H1 (cell line): Measurements from ENCODE around the gene IGSF5. TPM values are rescaled to one million over a fixed set of nuclear protein-coding genes. Genes with fewer than 3 reads are reported as not detected.

Experiments used
- CTCF ChIA-PET: fragments of 300-600 bp; sonication (Branson Sonifier 250); formaldehyde crosslinking; loops from one replicate; lab custom pipeline; 2021; ENCODE audit not compliant: partially characterized antibody; lab: Charles Lee
- POLR2A ChIA-PET: fragments of 300-600 bp; sonication (Branson Sonifier 250); formaldehyde crosslinking; loops from one replicate; lab custom pipeline; 2021; ENCODE audit warnings: inconsistent platforms; ENCODE audit not compliant: partially characterized antibody; lab: Charles Lee
- DNase-seq, 2 experiments: peaks; one replicate each; pipeline versions ENCODE4 v3.0.0 to v3.0.0-alpha.2; 2010 to 2022; ENCODE audit warnings: low spot score in 2 of 2, low read depth in 1 of 2, mixed read lengths in 1 of 2
- FAIRE-seq: peaks from 2 replicates; lab custom pipeline; 2011; peaks lifted over from hg19 to GRCh38; lab: Jason Lieb, UNC
- H2AFZ ChIP-seq: 2 replicates; pipeline ENCODE4 v1.8.1; 2012; ENCODE audit warnings: low read length, inconsistent platforms
- H2AK5ac ChIP-seq: 2 replicates; pipeline ENCODE4 v1.6.1; 2013; ENCODE audit warnings: low read depth, low read length
- H2BK120ac ChIP-seq: replicated peaks from 2 replicates; pipeline ENCODE3; 2013; ENCODE audit warnings: low read depth, low read length, inconsistent platforms
- H2BK12ac ChIP-seq: 2 replicates; pipeline ENCODE4 v1.6.1; 2013; ENCODE audit warnings: low read depth, low read length
- H2BK15ac ChIP-seq: 2 replicates; pipeline ENCODE4 v1.6.1; 2013; ENCODE audit warnings: low read length
- H2BK20ac ChIP-seq: 2 replicates; pipeline ENCODE4 v1.6.1; 2013; ENCODE audit warnings: low read length
- H2BK5ac ChIP-seq: 2 replicates; pipeline ENCODE4 v1.6.1; 2013; ENCODE audit warnings: low read depth, low read length
- H3K14ac ChIP-seq: 2 replicates; pipeline ENCODE4 v1.6.1; 2013; ENCODE audit warnings: inconsistent platforms; ENCODE audit not compliant: insufficient read length
- H3K18ac ChIP-seq: 2 replicates; pipeline ENCODE4 v1.6.1; 2013; ENCODE audit warnings: low read length; ENCODE audit errors: extremely low read depth
- H3K23ac ChIP-seq: 2 replicates; pipeline ENCODE4 v1.6.1; 2013; ENCODE audit warnings: inconsistent platforms; ENCODE audit not compliant: insufficient read length
- H3K23me2 ChIP-seq: 2 replicates; pipeline ENCODE4 v1.6.1; 2013; ENCODE audit warnings: low read depth, low read length
- H3K27ac ChIP-seq: 2 replicates; pipeline ENCODE4 v1.6.1; 2011; ENCODE audit warnings: low read depth, low read length, inconsistent platforms
- H3K27me3 ChIP-seq, 4 experiments: replicated peaks in 1 of 4; 1 replicate in 1 of 4; 2 replicates in 3 of 4; pipeline versions ENCODE4 v1.6.1 to v1.8.1; 2011 to 2013; ENCODE audit warnings: low read length in 3 of 4, mild to moderate bottlenecking in 3 of 4, inconsistent platforms in 2 of 4, mixed read lengths in 2 of 4, moderate library complexity in 1 of 4; ENCODE audit not compliant: control insufficient read depth in 3 of 4, insufficient read depth in 3 of 4; ENCODE audit errors: extremely low read depth in 1 of 4
- H3K36me3 ChIP-seq, 4 experiments: 2 replicates each; pipeline versions ENCODE4 v1.6.1 to v1.8.1; 2011 to 2013; ENCODE audit warnings: mild to moderate bottlenecking in 4 of 4, low read length in 3 of 4, moderate library complexity in 2 of 4, control low read depth in 1 of 4, inconsistent platforms in 1 of 4; ENCODE audit not compliant: insufficient read depth in 4 of 4, control insufficient read depth in 2 of 4
- H3K4ac ChIP-seq: replicated peaks from 2 replicates; pipeline ENCODE3; 2013; ENCODE audit warnings: low read length, low read depth, mixed read lengths, inconsistent platforms; ENCODE audit not compliant: insufficient read length
- H3K4me1 ChIP-seq, 4 experiments: replicated peaks in 1 of 4; 1 replicate in 1 of 4; 2 replicates in 3 of 4; pipeline versions ENCODE4 v1.6.1 to v1.8.1; 2011 to 2013; ENCODE audit warnings: low read length in 3 of 4, inconsistent platforms in 2 of 4, mixed read lengths in 1 of 4; ENCODE audit not compliant: insufficient read depth in 4 of 4, control insufficient read depth in 3 of 4
- H3K4me2 ChIP-seq, 2 experiments: 2 replicates each; pipeline versions ENCODE4 v1.6.1 to v1.8.1; 2011 to 2013; ENCODE audit warnings: low read depth in 2 of 2, low read length in 2 of 2, control low read depth in 1 of 2, inconsistent platforms in 1 of 2, mild to moderate bottlenecking in 1 of 2; ENCODE audit not compliant: insufficient read depth in 1 of 2
- H3K4me3 ChIP-seq, 4 experiments: fragments of 200-600, 300-600 bp in 1 of 4; sonication (generic), shearing (Covaris generic), sonication (Bioruptor Twin) in 1 of 4; 2 replicates each; pipeline versions ENCODE4 v1.5.1 to v1.8.1; 2011 to 2016; ENCODE audit warnings: low read length in 4 of 4, low read depth in 3 of 4, control low read depth in 2 of 4, inconsistent platforms in 2 of 4, mild to moderate bottlenecking in 2 of 4, mixed read lengths in 1 of 4, moderate library complexity in 1 of 4; ENCODE audit not compliant: insufficient read depth in 2 of 4; ENCODE audit errors: extremely low read depth in 1 of 4
- H3K56ac ChIP-seq: replicated peaks from 2 replicates; pipeline ENCODE3; 2013; ENCODE audit warnings: low read depth, mild to moderate bottlenecking, mixed read lengths, low read length, inconsistent platforms; ENCODE audit not compliant: insufficient read length
- H3K79me1 ChIP-seq: 2 replicates; pipeline ENCODE4 v1.6.1; 2013; ENCODE audit warnings: low read depth, low read length, control low read depth
- H3K79me2 ChIP-seq, 2 experiments: 2 replicates each; pipeline versions ENCODE4 v1.6.1 to v1.8.1; 2012 to 2013; ENCODE audit warnings: low read length in 2 of 2, mild to moderate bottlenecking in 2 of 2, inconsistent platforms in 1 of 2; ENCODE audit not compliant: insufficient read depth in 2 of 2, control insufficient read depth in 1 of 2
- H3K9ac ChIP-seq, 4 experiments: replicated peaks in 1 of 4; 1 replicate in 1 of 4; 2 replicates in 3 of 4; pipeline versions ENCODE4 v1.6.1 to v1.8.1; 2011 to 2013; ENCODE audit warnings: low read depth in 3 of 4, low read length in 3 of 4, control low read depth in 2 of 4, mild to moderate bottlenecking in 2 of 4, moderate library complexity in 2 of 4, inconsistent platforms in 1 of 4; ENCODE audit errors: extremely low read depth in 1 of 4
- H3K9me3 ChIP-seq, 2 experiments: 2 replicates each; pipeline versions ENCODE4 v1.6.1 to v1.8.1; 2012 to 2013; ENCODE audit warnings: mild to moderate bottlenecking in 2 of 2, moderate library complexity in 2 of 2, control low read depth in 1 of 2, inconsistent platforms in 1 of 2, low read depth in 1 of 2, low read length in 1 of 2, mixed read lengths in 1 of 2; ENCODE audit not compliant: insufficient read depth in 2 of 2
- H4K20me1 ChIP-seq, 2 experiments: replicated peaks in 1 of 2; 2 replicates each; pipeline versions ENCODE3 to v1.8.1; 2011 to 2013; ENCODE audit warnings: inconsistent platforms in 2 of 2, low read length in 2 of 2, mild to moderate bottlenecking in 1 of 2; ENCODE audit not compliant: insufficient read depth in 2 of 2, control insufficient read depth in 1 of 2
- H4K5ac ChIP-seq: 2 replicates; pipeline ENCODE4 v1.6.1; 2013; ENCODE audit warnings: low read length, low read depth, mixed read lengths, inconsistent platforms; ENCODE audit not compliant: insufficient read length
- H4K8ac ChIP-seq: 2 replicates; pipeline ENCODE4 v1.8.0; 2013; ENCODE audit warnings: mild to moderate bottlenecking, moderate library complexity, low read length, inconsistent platforms; ENCODE audit not compliant: insufficient read depth; ENCODE audit errors: extremely low read depth
- H4K91ac ChIP-seq: replicated peaks from 2 replicates; pipeline ENCODE3; 2013; ENCODE audit warnings: low read length, mixed read lengths, inconsistent platforms; ENCODE audit not compliant: insufficient read length
- EP300 ChIP-seq, 2 experiments: IDR thresholded peaks; 1 replicate in 1 of 2; 2 replicates in 1 of 2; pipeline ENCODE4 v1.6.1; 2011 to 2012; ENCODE audit warnings: low read depth in 2 of 2, low read length in 2 of 2, mild to moderate bottlenecking in 2 of 2, borderline replicate concordance in 1 of 2, inconsistent platforms in 1 of 2, moderate library complexity in 1 of 2
- KDM5A ChIP-seq: fragments of 200-600 bp; IDR thresholded peaks from 2 replicates; pipeline ENCODE4 v1.7.1; 2012; ENCODE audit warnings: mild to moderate bottlenecking, low read length, inconsistent platforms, mixed read lengths
- MAFK ChIP-seq: IDR thresholded peaks from 2 replicates; pipeline ENCODE4 v1.6.1; 2012; ENCODE audit warnings: low read depth, mild to moderate bottlenecking, improper control_type of control experiment, low read length
- SAP30 ChIP-seq: fragments of 300-600 bp; sonication (generic); IDR thresholded peaks from 2 replicates; pipeline ENCODE4 v1.7.1; 2012; ENCODE audit warnings: low read length, moderate library complexity, mild to moderate bottlenecking, inconsistent platforms; ENCODE audit not compliant: insufficient read depth, insufficient replicate concordance
- SP2 ChIP-seq: IDR thresholded peaks from 2 replicates; pipeline ENCODE4 v1.6.1; 2012; ENCODE audit warnings: mild to moderate bottlenecking, low read length, inconsistent platforms
- WGBS, 2 experiments: shearing (Covaris generic) in 1 of 2; methylation state at CpG; one replicate each; pipeline versions ENCODE4 v1.1.6 to v1.1.7; 2013 to 2015; ENCODE audit warnings: low lambda C conversion rate in 2 of 2, mixed read lengths in 2 of 2, inconsistent platforms in 1 of 2, low coverage in 1 of 2, missing lambda C conversion rate in 1 of 2; ENCODE audit not compliant: insufficient replicate concordance in 2 of 2, insufficient coverage in 1 of 2, insufficient read length in 1 of 2; ENCODE audit errors: extremely low coverage in 1 of 2, missing lambda C conversion rate in 1 of 2; 5-methylcytosine and 5-hydroxymethylcytosine counted together
- polyA plus RNA-seq, 7 experiments: library from polyadenylated mRNA; depleted of rRNA in 3 of 7; stranded (reverse) in 5 of 7; unstranded in 2 of 7; fragments of >200 nt in 5 of 7; fragments of 200-250 nt in 2 of 7; gene quantifications; 1 replicate in 5 of 7; 2 replicates in 1 of 7; 4 replicates in 1 of 7; pipeline versions ENCODE4 v1.2.1 to v1.2.3, GENCODE V29; 2011 to 2013; ENCODE audit warnings: missing spikeins in 2 of 7, mixed read lengths in 2 of 7
- total RNA-seq: library from RNA; stranded (reverse); fragmentation: NEBNext Ultra II Directional; extraction: Animal tissue kit (Norgen Biotek cat#: 25700); gene quantifications from 2 replicates; pipeline ENCODE4 v1.2.1, GENCODE V29; 2021
- TF ChIP-seq, protein P1 (sequence below), 3 experiments: IDR thresholded peaks; 1 replicate in 2 of 3; 2 replicates in 1 of 3; pipeline versions ENCODE4 v1.5.1 to v1.6.1; 2011; ENCODE audit warnings: low read length in 3 of 3, mild to moderate bottlenecking in 3 of 3, inconsistent platforms in 2 of 3, low read depth in 1 of 3, moderate library complexity in 1 of 3; ENCODE audit not compliant: insufficient read depth in 1 of 3; ENCODE audit errors: control extremely low read depth in 1 of 3

IGSF5 gene
- total and polyA plus RNA-seq, 2 of the 8 experiments (the other 6 are each of a cell fraction or from before 2014, with no cell fraction given), result 4.4 to 5.4 TPM

DNA sequence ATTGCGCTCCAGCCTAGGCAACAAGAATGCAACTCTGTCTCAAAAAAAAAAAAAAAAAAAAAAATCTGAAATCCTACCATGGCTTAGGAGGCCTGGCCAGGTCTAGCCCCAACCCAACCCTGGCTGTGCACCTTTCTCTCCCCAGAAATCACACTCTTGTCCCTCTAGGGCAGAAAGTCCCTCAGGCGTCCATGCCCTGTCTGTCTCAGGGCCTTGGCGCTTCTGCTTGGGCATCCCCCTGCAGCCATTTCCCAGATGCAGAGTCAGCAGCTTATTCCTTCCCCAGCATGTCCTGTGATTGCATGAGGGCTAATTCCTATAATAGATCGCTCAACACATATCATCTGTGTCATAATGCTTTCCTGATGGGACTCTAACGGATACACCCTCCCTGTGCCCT, 65.0 kb downstream of the IGSF5 start:
- 83% methylated on average over 5 of the region's 5 CpGs; no CpG with 5 or more reads in 1 of the 2 experiments for WGBS, 2 experiments
- Histone ChIP-seq H2BK5ac (no peak overlapping the region), H3K4me3 (no peak overlapping the region), H4K91ac (no peak overlapping the region)
- TF ChIP-seq EP300 (IDR thresholded peaks at IDR 0.05; ENCODE audit: borderline replicate concordance in 1 of 2, low read depth in 2 of 2, low read length in 2 of 2), result no peak
- TF ChIP-seq SP2, result no peak
- no peak for TF ChIP-seq SAP30
- TF ChIP-seq, protein P1, sequence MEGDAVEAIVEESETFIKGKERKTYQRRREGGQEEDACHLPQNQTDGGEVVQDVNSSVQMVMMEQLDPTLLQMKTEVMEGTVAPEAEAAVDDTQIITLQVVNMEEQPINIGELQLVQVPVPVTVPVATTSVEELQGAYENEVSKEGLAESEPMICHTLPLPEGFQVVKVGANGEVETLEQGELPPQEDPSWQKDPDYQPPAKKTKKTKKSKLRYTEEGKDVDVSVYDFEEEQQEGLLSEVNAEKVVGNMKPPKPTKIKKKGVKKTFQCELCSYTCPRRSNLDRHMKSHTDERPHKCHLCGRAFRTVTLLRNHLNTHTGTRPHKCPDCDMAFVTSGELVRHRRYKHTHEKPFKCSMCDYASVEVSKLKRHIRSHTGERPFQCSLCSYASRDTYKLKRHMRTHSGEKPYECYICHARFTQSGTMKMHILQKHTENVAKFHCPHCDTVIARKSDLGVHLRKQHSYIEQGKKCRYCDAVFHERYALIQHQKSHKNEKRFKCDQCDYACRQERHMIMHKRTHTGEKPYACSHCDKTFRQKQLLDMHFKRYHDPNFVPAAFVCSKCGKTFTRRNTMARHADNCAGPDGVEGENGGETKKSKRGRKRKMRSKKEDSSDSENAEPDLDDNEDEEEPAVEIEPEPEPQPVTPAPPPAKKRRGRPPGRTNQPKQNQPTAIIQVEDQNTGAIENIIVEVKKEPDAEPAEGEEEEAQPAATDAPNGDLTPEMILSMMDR (IDR thresholded peaks at IDR 0.05; ENCODE audit: control extremely low read depth in 1 of 3, insufficient read depth in 1 of 3, low read depth in 1 of 3, low read length in 3 of 3), result no peak
- TF ChIP-seq KDM5A, result no peak
- no peak for TF ChIP-seq MAFK
- TF ChIP-seq, all 59 proteins: peak for 0
- H3K4me2 ChIP-seq, result no peak overlapping the region
- H3K79me1 ChIP-seq, result no peaks in the 10 kb centered on the region
- H4K8ac ChIP-seq, result no peak overlapping the region
- no peak overlapping the region for H4K5ac ChIP-seq
- H3K18ac ChIP-seq, result no peak overlapping the region
- H3K23ac ChIP-seq, result no peak overlapping the region
- FAIRE-seq (no peak), DNase-seq (no peak)
- no peak overlapping the region for H3K9ac ChIP-seq
- H2AFZ ChIP-seq, result no peak overlapping the region
- POLR2A ChIA-PET, result no interaction called here
- no peaks in the 10 kb centered on the region for H4K20me1 ChIP-seq
- H2BK12ac ChIP-seq, result no peak overlapping the region
- H3K4ac ChIP-seq, result no peak overlapping the region
- no peaks in the 10 kb centered on the region for H3K27me3 ChIP-seq
- CTCF ChIA-PET, result interaction anchor here (0.6 kb wide), 1 partner anchor 331 kb away, joined by 3 read pairs; no protein-coding TSS in a partner anchor
- H3K56ac ChIP-seq, result no peak overlapping the region
- no peak overlapping the region for H3K27ac ChIP-seq
- no peaks in the 10 kb centered on the region for H3K79me2 ChIP-seq
- H2BK20ac ChIP-seq, result no peak overlapping the region
- no peaks in the 10 kb centered on the region for H3K4me1 ChIP-seq
- H3K14ac ChIP-seq, result no peak overlapping the region
- H2BK120ac ChIP-seq, result no peak overlapping the region
- H2AK5ac ChIP-seq, result no peak overlapping the region
- no peaks in the 10 kb centered on the region for H3K36me3 ChIP-seq
- H3K23me2 ChIP-seq, result no peaks in the 10 kb centered on the region; the same call in 1 of the 2 replicates
- peaks cover 10 to 11% of the 10 kb centered on the region in 2 experiments for H3K9me3 ChIP-seq
- no peak overlapping the region for H2BK15ac ChIP-seq
